HG03175 (cell line): Measurements from ENCODE around the gene ERH.

Experiments
- ATAC-seq: cut with Tn5 transposase; IDR thresholded peaks from one replicate; pipeline ENCODE4 v1.9.1; 2021; ENCODE audit warnings: mild to moderate bottlenecking, moderate library complexity; ENCODE audit not compliant: unreplicated experiment

Gene ERH

DNA sequence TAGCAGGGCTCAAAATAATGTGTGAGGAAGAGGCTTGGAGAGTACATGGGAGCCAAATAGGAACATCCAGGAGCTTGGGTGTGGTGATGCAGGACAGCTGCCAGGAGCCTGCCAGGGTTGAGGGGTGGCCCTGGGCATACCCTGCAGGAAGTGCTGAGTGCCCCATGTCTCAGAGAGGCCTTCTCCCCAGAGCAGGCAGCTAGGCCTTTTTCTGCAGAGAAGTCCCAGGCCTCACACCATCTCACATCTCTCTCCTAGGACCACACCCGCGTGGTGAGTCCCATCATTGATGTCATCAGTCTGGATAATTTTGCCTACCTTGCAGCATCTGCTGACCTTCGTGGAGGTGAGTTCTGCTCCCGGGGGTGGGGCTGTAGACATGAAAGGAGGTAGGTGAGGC, 66.9 kb downstream of the ERH start:
- ATAC-seq: no peak
